Activated T-cell treated with anti-CD3 and anti-CD28 coated beads for 48 hours (primary cell): ENCODE measurements around the gene SPRTN.
"Not testable (repeated sequence)": the region's sequence is repeated elsewhere in the genome, so short reads cannot be mapped to it uniquely, and the experiment has no call there.

Experiments
- DNase-seq: peaks from one replicate; pipeline ENCODE4 v3.0.0-alpha.2; 2020; ENCODE audit warnings: low read depth

Gene SPRTN

DNA sequence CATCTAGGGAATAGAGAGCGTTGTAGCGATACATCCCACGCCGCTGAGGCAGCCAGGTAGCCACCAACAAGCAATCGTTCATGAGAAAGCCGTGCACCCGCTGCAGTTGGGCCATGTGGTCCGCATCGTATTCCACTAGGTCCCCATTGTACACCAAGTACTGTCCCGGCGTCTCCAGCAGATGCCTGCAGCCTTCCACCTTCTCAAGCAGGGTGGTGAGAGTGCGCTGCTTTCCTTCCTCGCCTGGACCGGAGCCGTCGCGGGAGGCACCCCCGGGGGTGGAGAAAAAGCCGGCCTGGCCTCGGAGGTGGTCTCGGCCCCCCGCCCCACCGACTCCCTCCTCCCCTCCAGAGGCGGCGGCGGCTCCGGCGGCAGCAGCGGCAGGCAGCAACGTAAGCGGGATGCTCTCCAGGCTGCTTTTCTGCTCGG is 1.0 kb upstream of the SPRTN start:
- DNase-seq = no peak

DNA sequence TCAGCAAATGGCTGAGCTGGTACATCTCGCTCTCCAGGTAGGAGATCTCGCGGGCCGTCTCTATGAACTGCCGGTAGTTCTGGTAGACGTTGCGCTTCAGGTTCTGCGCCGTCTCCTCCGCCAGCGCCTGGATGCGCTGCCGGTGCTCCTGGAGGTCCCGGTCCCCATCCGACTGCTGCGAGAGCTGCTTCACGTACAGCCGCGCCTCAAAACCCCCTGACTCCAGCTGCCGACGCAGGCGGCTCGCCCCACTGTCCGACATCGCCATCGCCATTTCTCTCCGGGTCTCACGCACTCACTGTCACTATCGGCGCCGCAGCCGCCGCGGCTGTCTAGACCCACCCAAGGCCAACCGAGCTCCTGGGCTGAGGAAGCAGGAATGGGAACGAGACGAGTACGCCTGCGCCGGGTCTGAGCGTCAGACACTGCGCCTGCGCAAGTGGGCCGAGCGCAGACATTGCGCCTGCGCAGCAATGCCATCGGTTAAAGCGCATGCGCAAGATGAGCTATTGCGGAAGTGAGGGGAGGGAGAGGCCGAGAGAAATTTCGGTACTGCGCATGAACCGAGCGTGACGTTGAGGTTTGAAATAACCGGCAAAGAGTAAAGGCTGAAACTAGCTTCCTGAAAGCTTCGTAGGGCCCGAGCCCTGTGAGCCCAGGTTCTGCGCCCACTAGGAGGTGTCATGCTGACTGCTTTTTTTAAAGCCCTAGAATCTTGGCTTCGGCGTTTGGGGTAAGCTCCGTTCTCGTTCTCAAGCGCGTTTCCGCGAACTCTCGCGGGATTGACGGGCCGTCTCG is 422 bp upstream of the SPRTN start, which contains the start of gene EXOC8:
TSS of gene EXOC8 (minus strand) at position 381 of the 798 bp plus-strand sequence. CDS start at position 274, 107 bp downstream.
- DNase-seq = peak; percentile 97

- DNase-seq = no peak
Observed at GRCh38 chr1:231340328-231341013, 2.4 kb downstream of the SPRTN start.

- DNase-seq = no peak
Observed at GRCh38 chr1:231347961-231348360, 9.9 kb downstream of the SPRTN start.

GRCh38 chr1:231348442-231348841 is 10.3 kb downstream of the SPRTN start:
- no peak for DNase-seq

GRCh38 chr1:231348856-231349255 is 10.8 kb downstream of the SPRTN start:
- not testable (repeated sequence) for DNase-seq

DNA sequence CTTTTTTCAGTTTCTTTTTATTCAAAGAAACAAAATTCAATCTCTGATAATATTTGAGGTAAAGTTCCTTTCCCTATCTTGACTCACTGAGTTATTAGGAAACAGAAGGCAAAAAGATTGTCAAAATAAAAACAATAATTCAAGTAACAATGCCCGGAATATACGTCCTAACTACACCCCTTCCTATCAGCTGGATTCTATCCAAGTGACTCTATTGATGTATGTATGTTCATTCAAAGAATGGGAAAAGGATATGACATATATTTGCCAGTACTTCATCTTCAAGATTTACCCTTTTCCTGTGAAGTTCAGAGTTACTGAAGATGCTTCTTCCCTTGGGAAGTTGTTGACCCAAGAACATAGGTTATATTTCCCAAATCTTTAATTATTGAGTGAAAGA is 13.7 kb downstream of the SPRTN start:
- no peak for DNase-seq

- DNase-seq = no peak
Observed at GRCh38 chr1:231353086-231353485, 15.0 kb downstream of the SPRTN start.

DNA sequence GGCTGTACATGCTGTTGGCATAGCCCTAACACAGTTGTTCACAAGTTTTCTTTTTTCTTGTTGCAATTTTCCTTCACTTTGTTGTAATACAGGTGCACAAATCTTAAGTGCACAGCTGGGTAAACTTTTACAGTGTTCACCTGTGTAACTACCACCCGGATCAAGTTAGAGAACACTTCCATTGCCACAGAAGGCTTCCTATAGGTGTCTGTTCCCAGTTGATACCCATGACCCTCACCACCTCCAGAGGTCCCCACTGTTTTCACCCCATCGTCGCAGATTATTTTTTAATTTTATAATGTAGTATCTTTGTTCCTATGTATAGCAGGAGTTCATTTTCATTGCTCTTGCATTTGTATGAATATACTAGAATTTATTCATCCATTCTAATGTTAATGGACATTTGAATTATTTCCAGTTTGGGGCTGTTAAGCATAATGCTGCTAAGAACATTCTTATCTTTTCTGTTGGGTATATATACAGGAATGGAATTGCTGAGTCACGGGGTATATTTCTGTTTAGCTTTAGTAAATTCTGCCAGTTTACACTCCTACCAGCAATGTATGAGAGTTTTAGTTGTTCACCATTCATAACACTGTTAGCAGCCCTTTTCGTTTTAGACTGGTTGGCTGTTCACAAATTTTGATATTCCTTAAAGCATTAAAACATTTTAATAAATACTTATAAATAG is 16.4 kb downstream of the SPRTN start:
- no peak for DNase-seq

- DNase-seq = no peak
Observed at GRCh38 chr1:231355171-231355570, 17.1 kb downstream of the SPRTN start.

DNA sequence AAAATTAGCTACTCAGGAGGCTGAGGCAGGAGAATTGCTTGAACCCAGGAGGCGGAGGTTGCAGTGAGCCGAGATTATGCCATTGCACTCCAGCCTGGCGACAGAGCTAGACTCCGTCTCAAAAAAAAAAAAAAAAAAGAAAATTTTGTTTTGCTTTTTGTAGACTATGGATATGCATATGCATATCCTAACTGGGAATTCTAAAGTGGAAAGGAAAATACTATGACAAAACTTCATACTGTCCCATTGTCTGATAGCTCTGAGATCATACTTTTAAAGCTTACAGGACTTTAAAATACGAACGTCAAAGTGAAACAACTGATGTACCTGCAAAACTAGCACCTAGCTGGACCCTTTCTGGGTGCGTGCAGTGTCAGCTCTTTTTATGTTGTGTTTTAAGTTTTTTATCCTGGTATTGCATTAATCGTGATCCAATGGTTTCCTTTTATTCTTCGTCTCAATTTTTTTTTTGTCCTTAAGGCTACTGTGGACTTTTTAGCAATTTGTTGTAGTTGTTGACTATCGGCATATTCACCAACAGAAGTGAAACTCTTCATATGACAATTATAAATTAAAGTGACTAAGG is 19.2 kb downstream of the SPRTN start:
- no peak for DNase-seq

- no peak for DNase-seq
Observed at GRCh38 chr1:231357831-231358354, 19.8 kb downstream of the SPRTN start.

DNA sequence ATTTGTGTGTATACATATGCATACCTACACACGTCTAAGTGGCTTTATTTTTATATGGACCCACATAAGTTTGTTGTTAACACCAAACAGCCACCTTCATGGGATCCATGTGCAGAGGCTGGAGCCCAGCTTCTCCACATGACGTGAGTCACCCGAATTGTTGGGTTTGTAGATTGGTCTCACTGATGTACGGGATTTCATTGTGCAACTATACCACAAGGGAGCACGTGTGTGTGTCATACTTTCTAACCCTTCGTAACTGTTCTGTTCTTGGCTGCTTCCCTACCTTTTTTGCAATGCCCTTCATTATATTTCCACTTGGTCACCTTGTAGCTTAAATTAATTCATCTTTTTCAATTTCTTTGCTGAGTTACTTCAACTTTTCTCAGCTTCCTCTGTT is 21.0 kb downstream of the SPRTN start:
- no peak for DNase-seq

DNA sequence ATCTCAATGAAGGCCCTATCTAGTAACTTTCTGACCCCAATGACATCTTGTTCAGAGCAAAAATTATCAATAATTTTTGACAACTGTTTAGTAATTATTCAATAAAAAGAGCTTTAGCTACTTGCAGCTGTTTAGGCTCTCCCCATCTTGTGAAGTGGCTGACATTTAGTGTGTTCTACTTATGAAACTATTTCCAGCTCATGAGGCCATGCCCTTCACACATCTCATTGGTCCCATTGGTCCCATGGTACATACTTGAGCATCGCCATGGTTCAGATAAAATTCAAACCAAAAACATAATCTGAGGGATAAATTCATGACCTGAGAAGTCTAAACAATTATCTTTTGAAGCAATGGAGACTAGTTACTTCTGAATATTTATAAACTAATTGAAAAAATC is 24.2 kb downstream of the SPRTN start:
- DNase-seq = no peak

GRCh38 chr1:231363624-231364023 is 25.5 kb downstream of the SPRTN start:
- DNase-seq = no peak

DNA sequence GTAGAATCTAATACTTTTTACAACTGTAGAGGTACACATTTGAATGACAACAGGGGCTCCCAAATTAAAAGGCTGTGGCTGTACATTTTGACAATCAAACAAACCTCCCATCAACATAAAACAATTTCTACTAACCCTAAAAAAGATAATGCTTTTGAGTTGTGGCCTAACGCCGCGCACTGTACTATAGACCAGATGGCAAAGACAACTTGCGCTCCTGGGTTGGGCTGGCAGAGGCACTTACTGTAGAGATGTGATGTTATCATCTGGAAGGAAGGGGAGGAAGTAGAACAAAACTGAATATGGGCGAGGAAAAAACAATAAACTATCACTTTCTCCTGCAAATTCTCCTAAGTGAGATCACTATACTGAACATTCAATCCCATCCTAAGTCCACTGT is 26.1 kb downstream of the SPRTN start:
- DNase-seq = no peak

DNA sequence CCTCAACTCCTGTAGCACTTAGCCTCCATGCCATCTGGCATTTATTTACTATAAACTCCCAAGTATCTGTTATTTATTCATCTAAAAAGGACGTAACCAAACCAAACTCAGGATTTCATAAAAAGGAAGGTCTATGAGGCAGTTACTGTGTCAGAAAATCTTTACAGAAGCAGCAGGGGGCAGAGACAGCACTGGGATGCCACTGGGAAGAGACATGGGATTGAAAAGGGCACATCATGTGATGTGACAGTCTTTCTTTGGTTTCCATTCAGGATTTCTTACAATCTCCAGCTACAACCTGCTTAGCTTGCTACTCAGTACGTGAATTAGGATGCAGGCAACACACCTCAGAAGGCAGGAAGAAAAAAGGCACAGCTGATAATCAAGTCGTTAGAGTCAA is 31.2 kb downstream of the SPRTN start:
- DNase-seq = no peak

- DNase-seq = no peak
Observed at GRCh38 chr1:231372501-231372900, 34.4 kb downstream of the SPRTN start.

DNA sequence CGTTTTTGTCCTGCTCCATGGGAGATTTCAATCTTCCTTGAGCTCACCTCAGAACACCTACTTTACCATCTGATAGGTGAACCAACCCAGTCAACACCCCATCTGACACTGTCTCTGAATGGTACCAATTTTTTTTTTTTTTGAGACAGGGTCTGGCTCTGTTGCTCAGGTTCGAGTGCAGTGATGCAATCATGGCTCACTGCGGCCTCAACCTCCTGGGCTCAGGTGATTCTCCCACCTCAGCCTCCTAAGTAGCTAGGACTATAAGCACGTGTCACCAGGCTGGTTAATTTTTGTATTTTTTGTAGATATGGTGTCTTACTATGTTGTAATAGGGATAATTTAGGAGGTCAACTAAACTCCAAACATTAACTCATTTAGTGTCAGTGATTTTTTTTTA is 36.3 kb downstream of the SPRTN start:
- DNase-seq = no peak

GRCh38 chr1:231376101-231376500 is 38.0 kb downstream of the SPRTN start:
- DNase-seq = no peak

- no peak for DNase-seq
Observed at GRCh38 chr1:231376875-231377549, 38.9 kb downstream of the SPRTN start.

DNA sequence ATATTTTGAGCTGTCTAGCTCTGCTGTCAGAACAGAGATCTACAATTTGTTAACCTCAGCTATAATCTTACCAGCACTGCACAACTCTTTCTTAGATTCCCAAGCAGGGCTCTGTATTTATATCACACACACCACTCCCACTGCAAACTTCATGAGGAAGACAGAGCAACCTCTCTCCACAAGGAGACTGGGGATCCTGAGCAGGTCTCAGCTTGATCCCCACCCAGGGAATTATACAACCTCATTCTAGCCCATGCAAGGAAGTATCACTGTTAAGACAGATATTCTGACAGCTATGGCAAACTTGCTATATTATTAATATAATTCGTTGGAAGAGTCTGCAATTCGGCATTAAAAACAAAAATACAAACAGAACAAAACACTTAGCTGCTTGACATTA is 43.6 kb downstream of the SPRTN start:
- no peak for DNase-seq
